Subcutaneous abdominal adipose tissue (tissue), 5 donors: ENCODE data around the gene ZNF556.
"Not testable (repeated sequence)": the region's sequence is repeated elsewhere in the genome, so short reads cannot be mapped to it uniquely, and the experiment has no call there.

ENCODE experiments used
- H3K27ac ChIP-seq: one replicate; pipeline ENCODE4 v1.7.0; 2013; ENCODE audit warnings: low read depth, mild to moderate bottlenecking, inconsistent platforms, low read length, moderate library complexity
- H3K27me3 ChIP-seq, 5 donors: one replicate each; pipeline ENCODE4 v1.7.0; 2013; ENCODE audit warnings: low read length in 5 of 5, inconsistent platforms in 1 of 5; ENCODE audit not compliant: control insufficient read depth in 5 of 5, insufficient read depth in 4 of 5
- H3K36me3 ChIP-seq, 5 donors: one replicate each; pipeline ENCODE4 v1.7.0; 2013; ENCODE audit warnings: low read length in 5 of 5; ENCODE audit not compliant: control insufficient read depth in 5 of 5, insufficient read depth in 5 of 5
- H3K4me1 ChIP-seq, 5 donors: one replicate each; pipeline ENCODE4 v1.7.0; 2013; ENCODE audit warnings: low read length in 5 of 5, mild to moderate bottlenecking in 3 of 5, moderate library complexity in 1 of 5; ENCODE audit not compliant: control insufficient read depth in 5 of 5, insufficient read depth in 5 of 5
- H3K4me3 ChIP-seq, 5 donors: one replicate each; pipeline ENCODE4 v1.7.0; 2013; ENCODE audit warnings: low read length in 5 of 5, low read depth in 1 of 5
- H3K9ac ChIP-seq, 5 donors: one replicate each; pipeline ENCODE4 v1.7.0; 2013; ENCODE audit warnings: low read length in 5 of 5, mild to moderate bottlenecking in 4 of 5, moderate library complexity in 3 of 5
- H3K9me3 ChIP-seq, 5 donors: one replicate each; pipeline ENCODE4 v1.7.0; 2013; ENCODE audit warnings: low read length in 5 of 5; ENCODE audit not compliant: control insufficient read depth in 5 of 5
- donor health status: healthy.
- donor health status: healthy.
- donor health status: healthy.
- donor health status: healthy.
- donor health status: healthy.

Gene ZNF556

GRCh38 chr19:2853015-2853606 is 14.0 kb upstream of the ZNF556 start:
- Histone ChIP-seq H3K27me3 (no peaks in the 10 kb centered on the region), H3K4me1 (peaks cover 0 to 10% (median 0%) of the 10 kb centered on the region in 5 donors), H3K9ac (peak overlapping the region in 1 of 5 donors; percentile 79), H3K4me3 (peak overlapping the region; percentile 20 to 49 (median 22)), H3K27ac (no peak overlapping the region), H3K9me3 (peaks cover 35 to 85% (median 78%) of the 10 kb centered on the region in 5 donors), H3K36me3 (peaks cover 33 to 55% (median 39%) of the 10 kb centered on the region in 5 donors)

- H3K36me3 ChIP-seq: peaks cover 33 to 54% (median 37%) of the 10 kb centered on the region in 5 donors
- no peak overlapping the region for H3K27ac ChIP-seq
- H3K9ac ChIP-seq: no peak overlapping the region
- H3K9me3 ChIP-seq: peaks cover 39 to 90% (median 87%) of the 10 kb centered on the region in 5 donors
- H3K27me3 ChIP-seq: no peaks in the 10 kb centered on the region
- H3K4me1 ChIP-seq: peaks cover 0 to 10% (median 0%) of the 10 kb centered on the region in 5 donors
- peak overlapping the region in 1 of 5 donors; percentile 19 for H3K4me3 ChIP-seq
Measured at GRCh38 chr19:2854849-2855248, 12.3 kb upstream of the ZNF556 start.

GRCh38 chr19:2856457-2857050 is 10.6 kb upstream of the ZNF556 start:
- Histone ChIP-seq H3K9me3 (peaks cover 35 to 80% (median 73%) of the 10 kb centered on the region in 5 donors), H3K4me3 (peak overlapping the region in 1 of 5 donors; percentile 17), H3K27ac (no peak overlapping the region), H3K9ac (no peak overlapping the region), H3K36me3 (peaks cover 21 to 40% (median 24%) of the 10 kb centered on the region in 5 donors), H3K27me3 (no peaks in the 10 kb centered on the region), H3K4me1 (peaks cover 0 to 10% (median 0%) of the 10 kb centered on the region in 5 donors)

GRCh38 chr19:2858864-2859263 is 8.3 kb upstream of the ZNF556 start:
- peaks cover 15 to 57% (median 50%) of the 10 kb centered on the region in 5 donors for H3K9me3 ChIP-seq
- H3K4me1 ChIP-seq: no peaks in the 10 kb centered on the region
- H3K9ac ChIP-seq: no peak overlapping the region
- H3K4me3 ChIP-seq: peak overlapping the region in 2 of 5 donors; percentile 6 to 17
- H3K27me3 ChIP-seq: no peaks in the 10 kb centered on the region
- peaks cover 0 to 19% (median under 1%) of the 10 kb centered on the region in 5 donors for H3K36me3 ChIP-seq
- no peak overlapping the region for H3K27ac ChIP-seq

GRCh38 chr19:2863816-2864215 is 3.3 kb upstream of the ZNF556 start:
- no peak overlapping the region for H3K4me3 ChIP-seq
- peaks cover 0 to 13% (median 12%) of the 10 kb centered on the region in 5 donors for H3K9me3 ChIP-seq
- no peaks in the 10 kb centered on the region for H3K36me3 ChIP-seq
- H3K27ac ChIP-seq: no peak overlapping the region
- no peaks in the 10 kb centered on the region for H3K4me1 ChIP-seq
- no peak overlapping the region for H3K9ac ChIP-seq
- H3K27me3 ChIP-seq: peaks cover 0 to 3% (median 0%) of the 10 kb centered on the region in 5 donors

- Histone ChIP-seq H3K9ac (no peak overlapping the region), H3K4me1 (no peaks in the 10 kb centered on the region), H3K27ac (no peak overlapping the region), H3K4me3 (no peak overlapping the region), H3K27me3 (peaks cover 0 to 3% (median 0%) of the 10 kb centered on the region in 5 donors), H3K36me3 (no peaks in the 10 kb centered on the region), H3K9me3 (no peaks in the 10 kb centered on the region)
Measured at GRCh38 chr19:2865334-2866100, 1.6 kb upstream of the ZNF556 start.

GRCh38 chr19:2866495-2867024 is 575 bp upstream of the ZNF556 start:
- Histone ChIP-seq H3K4me3 (no peak overlapping the region), H3K9me3 (no peaks in the 10 kb centered on the region), H3K27me3 (peaks cover 0 to 3% (median 0%) of the 10 kb centered on the region in 5 donors), H3K27ac (no peak overlapping the region), H3K4me1 (no peaks in the 10 kb centered on the region), H3K36me3 (no peaks in the 10 kb centered on the region), H3K9ac (no peak overlapping the region)

GRCh38 chr19:2869618-2870017 is 2.5 kb downstream of the ZNF556 start:
- Histone ChIP-seq H3K36me3 (no peaks in the 10 kb centered on the region), H3K9me3 (no peaks in the 10 kb centered on the region), H3K9ac (no peak overlapping the region), H3K27ac (no peak overlapping the region), H3K4me1 (no peaks in the 10 kb centered on the region), H3K4me3 (no peak overlapping the region), H3K27me3 (peaks cover 0 to 3% (median 0%) of the 10 kb centered on the region in 5 donors)

- H3K9me3 ChIP-seq, H3K36me3 ChIP-seq, H3K4me1 ChIP-seq, H3K27ac ChIP-seq, H3K9ac ChIP-seq, H3K4me3 ChIP-seq, H3K27me3 ChIP-seq: not testable (repeated sequence)
Measured at GRCh38 chr19:2872175-2872574, 5.0 kb downstream of the ZNF556 start.
